Chondrocyte (in vitro differentiated cells): ENCODE data around the gene MMP21. TPM values are rescaled to one million over a fixed set of nuclear protein-coding genes. Genes with fewer than 3 reads are reported as not detected.

Experiments used
- DNase-seq: peaks from one replicate; pipeline ENCODE4 v3.0.0; 2021; ENCODE audit warnings: mixed read lengths, low spot score
- H3K27ac Mint-ChIP-seq: one replicate; pipeline ENCODE4 v1.8.0; 2021; ENCODE audit warnings: mild to moderate bottlenecking, moderate library complexity, mixed read lengths; ENCODE audit not compliant: unreplicated experiment
- H3K27me3 Mint-ChIP-seq: 2 replicates; pipeline ENCODE4 v1.8.0; 2021; ENCODE audit warnings: low read depth, mixed read lengths
- H3K36me3 Mint-ChIP-seq: 2 replicates; pipeline ENCODE4 v1.8.0; 2021; ENCODE audit warnings: low read depth, mixed read lengths
- H3K4me1 Mint-ChIP-seq: 2 replicates; pipeline ENCODE4 v1.8.0; 2021; ENCODE audit warnings: low read depth, mild to moderate bottlenecking, mixed read lengths
- H3K4me3 Mint-ChIP-seq: one replicate; pipeline ENCODE4 v1.8.0; 2021; ENCODE audit warnings: mild to moderate bottlenecking, moderate library complexity, mixed read lengths; ENCODE audit not compliant: unreplicated experiment
- H3K9me3 Mint-ChIP-seq: 2 replicates; pipeline ENCODE4 v1.8.0; 2021; ENCODE audit warnings: low read depth, mixed read lengths
- CTCF ChIP-seq: fragments of 200-600 bp; sonication (generic); IDR thresholded peaks from 2 replicates; pipeline ENCODE4 v1.5.0; 2021; ENCODE audit warnings: antibody characterized with exemption, mild to moderate bottlenecking, moderate library complexity
- total RNA-seq: library from RNA; stranded (reverse); gene quantifications from 3 replicates; pipeline ENCODE4 v1.2.1, GENCODE V29; 2021

Gene MMP21
- total RNA-seq, 1 donor from 2014 or later, result not detected

DNA sequence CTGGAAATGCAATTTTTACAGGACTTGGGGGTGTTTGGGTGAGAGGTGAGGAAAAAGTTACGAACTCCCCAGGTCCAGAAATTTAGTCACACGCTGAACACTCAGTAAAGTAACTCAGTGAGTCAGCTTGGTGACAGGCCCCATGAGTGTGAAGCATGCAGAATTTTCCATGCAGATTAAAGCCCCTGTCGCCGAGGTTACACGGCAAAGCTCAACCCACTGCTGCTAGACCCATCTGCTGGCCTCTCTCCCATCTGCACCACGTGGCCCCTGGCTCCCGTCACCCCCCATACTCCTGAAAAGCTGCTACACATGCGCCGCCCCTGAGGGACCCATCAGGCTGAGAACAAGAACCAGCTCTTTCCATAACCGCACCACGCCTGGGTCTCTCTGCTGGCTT, 7.0 kb upstream of the MMP21 start:
- H3K4me1 Mint-ChIP-seq, result no peaks in the 10 kb centered on the region
- H3K4me3 Mint-ChIP-seq, result no peak overlapping the region
- H3K36me3 Mint-ChIP-seq, result no peaks in the 10 kb centered on the region
- DNase-seq, result no peak
- no peak overlapping the region for H3K27ac Mint-ChIP-seq
- peaks cover 4% of the 10 kb centered on the region for H3K27me3 Mint-ChIP-seq
- H3K9me3 Mint-ChIP-seq, result peaks cover 6% of the 10 kb centered on the region
- TF ChIP-seq CTCF, result no peak

- Mint-ChIP-seq H3K36me3 (no peaks in the 10 kb centered on the region), H3K4me3 (no peak overlapping the region), H3K4me1 (no peaks in the 10 kb centered on the region), H3K27me3 (peaks cover 4% of the 10 kb centered on the region), H3K9me3 (peaks cover 6% of the 10 kb centered on the region), H3K27ac (no peak overlapping the region)
- no peak for TF ChIP-seq CTCF
- no peak for DNase-seq
These were observed 6.4 kb upstream of the MMP21 start for GRCh38 chr10:125782054-125782453.

DNA sequence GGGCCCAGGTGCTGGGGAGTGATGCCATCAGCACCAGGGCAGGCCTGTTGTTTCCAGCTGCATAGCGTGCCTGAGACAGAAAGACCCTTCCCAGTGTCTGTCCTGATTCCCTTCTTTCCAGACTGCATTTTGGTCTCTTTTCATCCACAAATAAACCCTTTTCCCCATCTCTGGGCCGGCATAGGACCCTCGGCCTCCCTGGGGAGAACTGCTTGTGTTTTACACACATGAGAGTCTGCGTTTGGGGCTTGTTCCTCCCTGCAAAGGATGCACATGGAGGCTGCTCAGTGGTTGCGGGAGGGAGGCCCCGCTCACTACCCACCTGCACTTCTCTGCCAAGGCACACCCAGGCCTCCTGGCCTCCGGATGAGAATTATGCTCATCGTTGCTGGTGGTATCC, 5.8 kb upstream of the MMP21 start:
- Mint-ChIP-seq H3K36me3 (no peaks in the 10 kb centered on the region), H3K9me3 (peaks cover 6% of the 10 kb centered on the region), H3K4me1 (no peaks in the 10 kb centered on the region)

DNA sequence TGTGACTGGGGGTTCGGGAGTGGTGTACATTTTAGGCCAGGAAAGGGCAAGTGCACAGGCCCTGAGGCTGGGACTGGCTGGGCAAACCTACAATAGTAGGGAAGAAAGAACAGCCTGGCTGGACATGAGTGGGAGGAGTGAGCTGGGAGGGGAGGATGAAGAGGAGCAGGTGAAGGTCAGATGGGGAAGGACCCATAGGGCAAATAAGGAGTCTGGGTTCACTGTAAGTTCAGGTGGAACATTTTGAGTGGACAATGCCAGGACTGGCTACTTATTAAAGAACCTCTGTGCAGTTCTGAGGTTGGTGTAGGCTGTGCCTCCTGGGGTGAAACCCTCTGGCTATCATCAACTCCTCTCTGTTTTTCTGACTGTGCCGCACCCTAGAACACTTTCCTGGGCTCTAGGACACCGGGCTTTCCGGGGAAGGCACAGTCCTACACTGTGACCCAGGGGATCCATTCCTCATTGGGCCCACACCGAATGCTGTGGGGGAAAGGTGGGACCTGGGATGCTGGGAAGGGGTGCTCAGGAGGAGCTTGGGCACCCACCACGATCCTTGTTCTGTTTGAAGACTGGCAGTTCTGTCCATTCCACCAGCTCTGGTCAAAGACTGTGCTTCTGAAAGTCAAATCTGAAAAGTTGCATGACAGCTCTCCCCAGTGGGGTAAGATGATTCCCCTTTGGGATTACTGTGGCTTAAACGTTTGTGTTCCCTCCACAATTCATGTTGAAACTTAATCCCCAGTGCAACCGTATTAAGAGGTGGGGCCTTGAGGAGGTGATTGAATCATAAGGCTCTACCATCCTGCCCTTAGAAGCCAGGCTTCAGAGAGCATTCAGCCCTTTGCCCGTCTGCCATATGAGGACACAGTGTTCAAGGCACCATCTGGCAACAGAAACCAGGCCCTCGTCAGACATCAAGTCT, 4.0 kb upstream of the MMP21 start:
- H3K27me3 Mint-ChIP-seq, result peaks cover 4% of the 10 kb centered on the region
- no peak for DNase-seq
- no peaks in the 10 kb centered on the region for H3K4me1 Mint-ChIP-seq
- no peaks in the 10 kb centered on the region for H3K36me3 Mint-ChIP-seq
- H3K27ac Mint-ChIP-seq, result no peak overlapping the region
- H3K4me3 Mint-ChIP-seq, result no peak overlapping the region
- no peak for TF ChIP-seq CTCF
- peaks cover 6% of the 10 kb centered on the region for H3K9me3 Mint-ChIP-seq

More for the DNA sequence above, 5.8 kb upstream of the MMP21 start:
- no peak overlapping the region for H3K27ac Mint-ChIP-seq
- no peak overlapping the region for H3K4me3 Mint-ChIP-seq
- DNase-seq, result no peak
- no peak for TF ChIP-seq CTCF
- H3K27me3 Mint-ChIP-seq, result peaks cover 4% of the 10 kb centered on the region

DNA sequence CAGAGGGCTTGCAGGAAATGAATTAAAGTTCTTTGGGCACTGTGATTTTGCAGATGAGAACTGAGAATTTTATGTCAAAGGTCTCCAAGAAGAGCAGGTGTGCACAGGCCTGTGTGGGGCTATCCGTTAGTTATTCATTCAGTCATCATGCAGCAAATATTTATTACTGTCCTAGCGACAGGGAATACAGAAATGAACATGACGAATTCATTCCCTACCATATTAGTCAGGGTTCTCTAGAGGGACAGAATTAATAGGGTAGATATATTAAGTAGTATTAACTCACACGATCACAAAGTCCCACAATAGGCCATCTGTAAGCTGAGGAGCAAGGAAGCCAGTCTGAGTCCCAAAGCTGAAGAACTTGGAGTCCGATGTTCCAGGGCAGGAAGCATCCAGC, 2.9 kb upstream of the MMP21 start:
- TF ChIP-seq CTCF, result no peak
- H3K27me3 Mint-ChIP-seq, result peaks cover 6% of the 10 kb centered on the region
- DNase-seq, result no peak
- H3K9me3 Mint-ChIP-seq, result peaks cover 6% of the 10 kb centered on the region
- no peak overlapping the region for H3K4me3 Mint-ChIP-seq
- no peak overlapping the region for H3K27ac Mint-ChIP-seq
- H3K4me1 Mint-ChIP-seq, result no peaks in the 10 kb centered on the region
- no peaks in the 10 kb centered on the region for H3K36me3 Mint-ChIP-seq
